Left colon (tissue), 2 donors: ENCODE results near the gene SRP68. TPM values are rescaled to one million over a fixed set of nuclear protein-coding genes. Genes with fewer than 3 reads are reported as not detected.

Experiments used
- ATAC-seq: fragments of 200-7000 bp; cut with Tn5 transposase; one replicate; pipeline ENCODE4 v1.9.1; 2020; ENCODE audit warnings: mild to moderate bottlenecking, moderate library complexity
- DNase-seq, 2 donors: peaks; one replicate each; pipeline ENCODE4 v3.0.0-alpha.2; 2020
- intact Hi-C, 2 donors: fragments of 100-400 bp; cut with DNase I in 1 of 2; cut with micrococcal nuclease in 1 of 2; formaldehyde crosslinking; loops; one replicate each; pipeline versions ENCODE4 v1.11.2 to v1.14.0; 2022; cut with DNase I, micrococcal nuclease
- long read RNA-seq: library from polyadenylated mRNA; unstranded; transcript quantifications from one replicate; pipeline ENCODE4 v2.0.0, GENCODE V29; 2021
- total RNA-seq, 2 donors: library from RNA; stranded (reverse); fragmentation: NEBNext Ultra II Directional; extraction: Animal tissue kit (Norgen Biotek cat#: 25700); gene quantifications; one replicate each; pipeline ENCODE4 v1.2.1, GENCODE V29; 2021
- donor health status: DM: no; HTN: no; CAD: no.
- donor health status: DM: yes; HTN: yes; CAD: no.

SRP68 gene
- 10 to 100 TPM; 49.9 to 56.5 TPM for total RNA-seq
- long read RNA-seq, transcript SRP68-201 (16 exons, 2,649 nt) = major isoform, 124 of 151 reads
- long read RNA-seq, partial matches to known transcripts = 23 of 151 reads
- long read RNA-seq, other reads (novel, unspliced or antisense) = 3 of 151 reads

- peak; percentile 92 to 94 for DNase-seq
- intact Hi-C loops = no loop called here
- peak; percentile 98 for ATAC-seq
Measured at GRCh38 chr17:76072148-76072858, at the start of gene SRP68. TSS of gene SRP68 (minus strand) at chr17:76072517. CDS start at chr17:76072491, 26 bp downstream.

- ATAC-seq (no peak), DNase-seq (no peak)
- intact Hi-C loops = loop anchor here in 1 of 2 donors (10.0 kb wide), 1 partner anchor 153 kb away; no protein-coding TSS in a partner anchor
Measured at GRCh38 chr17:76121932-76122430, 49.7 kb upstream of the SRP68 start.

GRCh38 chr17:76120658-76121008, 48.3 kb upstream of the SRP68 start:
- ATAC-seq (no peak), DNase-seq (no peak)
- intact Hi-C loops = loop anchor here in 1 of 2 donors (10.0 kb wide), 1 partner anchor 154 kb away; no protein-coding TSS in a partner anchor

GRCh38 chr17:76119409-76120371, 47.4 kb upstream of the SRP68 start:
- intact Hi-C loops = loop anchor here (10.0 kb wide), 2 partner anchors 155 to 275 kb away; no protein-coding TSS in a partner anchor
- DNase-seq = no peak
- no peak for ATAC-seq

- no peak for DNase-seq
- intact Hi-C loops = loop anchor here in 1 of 2 donors (10.0 kb wide), 1 partner anchor 280 kb away; no protein-coding TSS in a partner anchor
- ATAC-seq = no peak
Measured at GRCh38 chr17:76115138-76115754, 42.9 kb upstream of the SRP68 start.

GRCh38 chr17:76111956-76112355, 39.6 kb upstream of the SRP68 start:
- no peak for ATAC-seq
- intact Hi-C loops = loop anchor here in 1 of 2 donors (10.0 kb wide), 1 partner anchor 283 kb away; no protein-coding TSS in a partner anchor
- DNase-seq = no peak

- ATAC-seq (no peak), DNase-seq (no peak)
- intact Hi-C loops = no loop called here
Measured at GRCh38 chr17:76107509-76107908, 35.2 kb upstream of the SRP68 start.

- DNase-seq (no peak), ATAC-seq (no peak)
- intact Hi-C loops = no loop called here
Measured at GRCh38 chr17:76106703-76107102, 34.4 kb upstream of the SRP68 start.

- DNase-seq = no peak
- intact Hi-C loops = no loop called here
- ATAC-seq = no peak
Measured at GRCh38 chr17:76104896-76105231, 32.5 kb upstream of the SRP68 start.

- DNase-seq = no peak
- no peak for ATAC-seq
Measured at GRCh38 chr17:76104140-76104895, 32.0 kb upstream of the SRP68 start.

GRCh38 chr17:76103274-76104139, 31.2 kb upstream of the SRP68 start, which contains the start of gene EXOC7:
TSS of gene EXOC7 (minus strand) at chr17:76103787. CDS start at chr17:76103692, 95 bp downstream.
- intact Hi-C loops = no loop called here
- ATAC-seq (peak; percentile 90), DNase-seq (peak; percentile 88 to 93)

More at GRCh38 chr17:76104140-76104895, 32.0 kb upstream of the SRP68 start:
- intact Hi-C loops = no loop called here

GRCh38 chr17:76102944-76103273, 30.6 kb upstream of the SRP68 start:
- DNase-seq (no peak), ATAC-seq (peak; percentile 22)
- intact Hi-C loops = no loop called here

- ATAC-seq (no peak), DNase-seq (no peak)
- intact Hi-C loops = no loop called here
Measured at GRCh38 chr17:76097716-76098295, 25.5 kb upstream of the SRP68 start.

- no peak for DNase-seq
- intact Hi-C loops = no loop called here
- no peak for ATAC-seq
Measured at GRCh38 chr17:76095943-76096342, 23.6 kb upstream of the SRP68 start.

GRCh38 chr17:76094046-76094445, 21.7 kb upstream of the SRP68 start:
- intact Hi-C loops = no loop called here

GRCh38 chr17:76092526-76093413, 20.5 kb upstream of the SRP68 start:
- DNase-seq (no peak), ATAC-seq (no peak)
- intact Hi-C loops = no loop called here

More at GRCh38 chr17:76094046-76094445, 21.7 kb upstream of the SRP68 start:
- ATAC-seq = no peak
- DNase-seq = peak in 1 of 2 donors; percentile 11
